ENCODE data around the gene MN1.

MN1 gene

DNA sequence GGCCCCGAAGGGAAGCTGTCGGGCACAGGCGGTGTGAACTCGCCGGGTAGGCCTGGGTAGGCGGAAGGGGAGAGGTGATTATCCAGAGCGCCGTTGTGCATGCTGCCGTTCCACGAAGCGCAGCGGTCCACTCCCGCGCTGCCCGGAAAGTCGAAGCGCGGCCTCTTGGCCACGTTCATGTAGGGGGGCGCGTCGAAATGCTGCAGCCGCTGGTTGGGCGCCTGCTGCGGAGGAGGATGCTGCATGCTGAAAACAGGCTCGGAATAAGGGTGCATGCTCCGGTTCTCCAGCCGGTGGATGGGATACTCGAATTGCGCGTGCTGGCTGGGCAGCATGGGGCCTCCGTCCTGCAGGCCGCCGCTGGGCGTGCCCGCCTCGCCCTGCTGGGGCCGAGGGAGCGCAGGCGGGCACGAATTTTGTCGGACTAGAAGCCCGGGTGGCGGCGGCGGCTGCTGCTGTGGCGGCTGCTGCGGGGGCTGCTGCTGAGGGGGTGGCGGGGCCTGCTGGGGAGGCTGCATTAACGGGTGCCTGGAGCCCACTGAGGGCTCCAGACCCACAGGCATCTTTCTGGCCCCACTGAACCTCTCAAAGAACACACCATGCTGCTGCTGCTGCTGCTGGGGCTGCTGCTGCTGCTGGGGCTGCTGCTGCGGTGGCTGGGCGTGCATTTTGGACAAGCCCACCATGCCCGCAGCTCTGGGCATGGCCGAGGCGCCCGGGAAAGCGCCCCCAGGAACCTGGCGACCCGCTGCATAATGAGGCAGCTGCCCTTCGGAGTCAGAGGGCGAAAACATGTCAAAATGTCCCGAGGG is 2.3 kb downstream of the MN1 start:
- DNase-seq, result no peak

DNA sequence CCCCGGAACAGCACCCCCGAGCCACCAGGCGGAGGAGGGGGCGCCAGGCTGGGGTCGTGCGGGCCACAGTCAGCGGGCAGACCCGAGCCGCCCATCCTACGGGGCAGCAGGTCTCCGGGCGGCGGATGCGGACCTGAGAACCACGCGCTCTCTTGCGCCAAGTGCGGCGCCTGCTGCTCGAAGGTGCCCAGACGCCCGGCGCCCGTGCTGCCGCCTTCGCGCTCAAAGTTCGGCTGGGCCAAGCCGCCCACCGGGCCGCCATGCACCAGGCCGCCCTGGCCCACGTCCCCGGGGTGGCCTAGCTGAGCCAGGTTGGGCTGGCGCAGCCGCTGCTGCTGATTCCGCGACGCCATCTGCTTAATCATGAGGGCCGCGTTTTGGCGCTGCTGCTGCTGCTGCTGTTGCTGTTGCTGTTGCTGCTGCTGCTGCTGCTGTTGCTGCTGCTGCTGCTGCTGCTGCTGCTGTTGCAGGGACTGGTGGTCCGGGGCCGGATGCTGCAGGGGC is 3.0 kb downstream of the MN1 start:
- no peak for DNase-seq

DNA sequence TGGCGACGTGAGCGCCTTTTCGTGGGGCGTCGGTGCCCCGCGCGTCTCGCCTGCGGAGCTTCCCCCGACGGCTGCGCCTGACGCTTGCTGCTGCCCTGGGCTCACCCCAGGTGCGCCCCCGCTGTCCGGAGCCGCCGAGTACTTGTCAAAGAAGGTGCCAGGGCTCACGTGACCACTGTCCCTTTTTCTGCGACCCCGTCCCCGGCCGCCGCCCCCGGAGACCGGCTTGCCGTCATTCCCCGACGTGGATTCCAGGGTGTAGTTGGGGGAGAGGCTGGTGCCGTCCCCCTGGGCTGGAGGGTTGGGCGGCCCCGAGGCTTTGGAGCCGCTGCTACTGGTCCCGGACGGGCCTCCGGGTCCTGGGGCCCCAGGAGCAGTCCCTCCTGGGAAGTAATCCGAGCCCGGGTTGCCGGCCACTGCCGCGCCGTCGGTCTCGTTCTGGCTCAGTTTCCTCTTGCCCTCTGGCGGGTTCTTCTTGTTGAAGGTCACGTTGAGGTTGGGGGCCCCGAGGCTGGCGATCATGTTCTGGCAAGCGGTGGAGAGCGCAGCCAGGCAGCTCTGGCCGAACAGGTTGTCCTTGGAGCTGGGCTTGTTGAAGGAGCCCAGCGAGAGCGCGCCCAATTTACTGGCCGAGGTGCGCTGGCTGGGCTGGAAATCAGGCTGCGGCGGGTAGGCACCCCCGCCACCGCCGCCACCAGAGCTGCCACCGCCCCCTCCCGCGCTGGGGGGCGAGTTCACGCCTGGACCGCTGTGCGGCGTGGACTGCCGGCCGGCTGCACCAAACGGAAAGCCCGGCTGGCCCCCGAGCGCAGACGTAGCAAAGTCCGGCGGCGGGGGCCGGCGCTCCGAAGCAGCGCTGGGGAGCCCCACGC is 3.8 kb downstream of the MN1 start:
- no peak for DNase-seq

DNA sequence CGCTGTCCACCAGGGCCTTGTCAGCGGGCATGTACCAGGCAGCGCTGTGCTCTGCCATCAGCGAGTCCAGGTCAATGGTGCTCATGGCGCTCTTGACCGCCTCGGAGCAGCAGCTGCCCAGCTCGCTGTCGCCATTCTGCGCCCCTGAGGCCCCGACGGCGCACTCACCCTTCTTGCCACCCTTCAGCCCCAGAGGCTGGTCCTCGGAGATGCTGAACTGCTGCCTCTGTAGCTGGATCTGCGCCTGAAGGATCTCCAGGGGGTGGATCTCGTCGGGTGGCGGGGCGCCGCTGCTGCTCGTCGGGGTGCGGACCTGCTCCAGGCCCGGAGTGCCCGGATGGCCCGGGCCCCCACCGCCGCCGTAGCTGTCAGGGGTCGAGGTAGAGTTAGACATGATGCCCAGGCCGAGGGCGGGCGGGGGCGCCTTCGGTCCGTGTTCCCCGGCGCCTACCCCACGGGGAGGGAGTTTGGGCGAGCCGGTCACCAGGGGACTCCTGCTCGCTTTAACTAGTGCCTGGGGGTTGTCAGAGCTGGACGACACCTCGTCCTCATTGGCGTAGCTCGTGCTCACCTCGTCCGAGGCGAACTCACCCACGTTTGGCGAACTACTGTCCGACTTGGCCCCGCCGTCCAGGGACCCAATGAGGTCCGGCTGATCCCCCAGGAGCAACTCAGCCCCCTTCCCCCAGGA is 4.6 kb downstream of the MN1 start:
- no peak for DNase-seq

DNA sequence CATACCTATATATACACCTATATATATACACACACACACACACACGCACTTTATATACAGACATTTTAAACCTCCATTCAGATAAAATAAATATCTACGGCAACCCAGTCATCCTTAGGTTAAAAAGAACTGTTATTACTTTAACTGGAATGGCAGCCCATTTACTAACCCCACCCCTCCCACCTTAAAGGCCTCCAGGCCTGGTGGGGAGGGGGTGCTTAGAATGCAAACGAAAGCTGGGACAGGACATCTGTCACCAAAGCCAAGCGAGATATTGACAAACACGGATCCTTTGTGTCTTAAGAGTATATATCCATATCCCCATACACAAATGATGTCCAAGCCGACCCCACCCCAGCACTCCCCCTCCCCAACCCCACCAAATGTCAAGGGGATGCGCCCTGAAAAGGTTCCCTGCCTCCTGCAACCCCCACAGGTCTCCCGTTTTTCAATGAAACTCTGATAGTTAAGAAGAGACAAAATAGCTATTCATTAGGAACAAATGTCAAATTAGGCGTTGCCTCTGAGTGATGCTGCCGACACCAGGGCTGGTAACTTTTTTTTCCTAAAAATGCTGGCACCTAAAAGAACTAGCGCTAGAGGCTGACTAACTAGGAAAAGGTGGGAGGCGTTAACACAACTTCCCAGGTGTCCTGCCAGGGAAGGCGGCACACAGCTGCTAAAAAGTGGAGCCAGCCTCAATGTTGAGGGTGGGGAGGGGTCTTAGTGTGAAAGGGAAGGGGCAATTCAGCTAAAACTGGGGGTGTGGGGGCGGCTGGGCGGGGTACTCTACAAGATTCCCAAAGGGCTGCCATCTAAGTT is 5.6 kb downstream of the MN1 start:
- no peak for DNase-seq

DNA sequence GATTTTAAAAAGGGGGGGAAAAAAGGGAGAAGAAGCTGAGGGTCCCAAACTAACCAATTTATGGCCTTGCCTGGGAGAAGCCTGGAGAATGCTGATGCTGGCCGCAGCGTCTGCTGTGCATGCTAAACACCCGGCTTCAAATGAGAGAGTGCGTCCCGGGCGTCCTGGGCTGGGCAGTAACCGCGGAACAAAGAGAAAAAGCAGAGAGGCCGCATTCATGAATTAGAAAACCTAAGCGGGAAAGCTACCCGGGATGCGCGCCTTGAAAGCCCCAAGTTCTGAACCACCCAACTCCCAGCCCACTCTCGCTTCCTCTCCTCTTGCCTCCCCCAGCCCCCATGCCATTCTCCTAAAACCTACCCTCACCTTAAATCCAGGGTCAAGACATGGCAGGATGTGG is 6.5 kb downstream of the MN1 start:
- no peak for DNase-seq

DNA sequence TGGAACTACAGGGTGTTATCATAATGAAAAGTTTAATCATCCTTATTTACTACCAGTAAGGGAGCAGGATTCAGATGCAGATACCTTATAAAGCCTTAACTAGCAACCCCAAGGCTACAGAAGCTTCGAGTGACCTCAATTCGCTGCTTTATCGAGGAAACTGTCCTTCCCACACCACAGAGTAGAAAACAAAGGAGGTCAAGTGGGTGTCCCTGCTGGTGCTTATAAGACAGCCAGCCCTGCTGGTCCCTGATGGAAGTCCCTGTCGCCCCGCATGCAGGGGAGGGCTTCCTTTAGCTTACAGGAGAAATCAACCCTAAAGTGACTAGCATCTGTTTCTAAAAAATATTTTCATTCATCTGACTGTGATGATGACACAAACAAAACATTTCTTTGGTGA is 7.3 kb downstream of the MN1 start:
- DNase-seq, result no peak

DNA sequence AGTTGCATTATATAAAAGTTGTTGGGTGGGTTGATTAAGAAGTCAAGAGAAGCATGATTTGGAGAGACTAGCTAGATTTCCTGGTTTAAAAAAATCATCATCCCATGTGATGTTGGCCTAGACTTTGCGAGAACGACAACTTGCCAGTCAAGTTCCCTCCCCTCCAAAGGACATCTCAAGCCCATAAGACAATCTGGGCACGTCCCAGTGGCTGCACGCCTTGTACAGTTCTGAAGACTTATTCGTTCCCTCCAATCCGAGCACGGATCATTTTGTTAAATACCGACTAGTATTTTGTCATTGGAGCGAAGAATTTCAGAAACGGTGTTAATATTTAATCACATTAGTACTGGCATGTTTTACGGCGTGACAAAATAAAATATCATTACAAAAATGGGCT is 8.0 kb downstream of the MN1 start:
- no peak for DNase-seq

DNA sequence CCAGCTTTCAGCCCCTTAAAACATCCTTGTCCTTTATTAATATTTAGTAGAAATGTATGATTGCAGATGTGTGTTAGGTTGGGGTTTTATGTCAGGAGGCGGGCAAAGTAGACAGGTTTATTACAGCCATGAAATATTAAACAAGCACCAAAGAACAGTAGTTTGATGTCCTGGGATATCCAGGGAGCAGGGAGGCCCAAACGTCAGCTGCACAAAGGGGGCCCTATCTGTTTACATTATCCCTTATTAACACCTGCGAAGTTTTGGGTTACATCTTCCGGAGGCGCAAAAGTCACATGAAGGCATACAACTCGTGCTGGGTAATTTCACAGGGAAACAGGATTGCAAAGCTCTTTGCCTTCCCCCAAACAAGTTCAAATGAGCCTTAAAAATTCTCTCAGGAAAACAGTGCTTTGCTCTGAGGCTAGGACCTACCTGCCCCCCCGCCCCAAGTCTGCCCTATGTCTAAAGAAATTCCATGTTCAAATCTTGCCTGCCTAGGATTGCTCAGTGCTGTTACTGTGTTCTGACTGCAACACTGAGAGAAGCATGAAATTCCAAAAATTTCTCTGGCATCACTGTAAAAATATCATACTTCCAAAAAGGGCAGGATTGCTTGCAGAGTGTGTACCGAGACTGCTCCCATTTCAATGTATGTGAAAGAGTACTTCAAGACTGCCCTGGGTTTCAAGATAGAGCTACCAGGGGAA is 8.9 kb downstream of the MN1 start:
- DNase-seq, result no peak

DNA sequence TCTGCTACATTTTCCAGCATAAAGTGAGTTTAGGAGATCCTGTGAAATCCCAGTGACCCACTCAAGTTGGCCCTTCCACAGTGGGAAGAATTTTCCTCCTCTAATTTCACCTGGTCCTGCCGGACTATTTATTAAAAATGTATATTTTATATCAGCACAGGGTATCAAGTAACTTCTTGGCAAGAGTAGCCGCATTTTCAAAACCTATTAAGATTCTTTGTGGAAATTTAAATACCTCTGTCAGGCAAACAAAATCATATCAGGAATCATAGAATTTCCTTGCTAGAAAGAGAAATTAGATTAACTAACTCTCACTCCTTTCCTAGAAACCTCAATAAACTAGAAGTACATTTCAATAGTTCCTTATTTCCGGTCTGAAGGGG is 9.7 kb downstream of the MN1 start:
- no peak for DNase-seq

DNA sequence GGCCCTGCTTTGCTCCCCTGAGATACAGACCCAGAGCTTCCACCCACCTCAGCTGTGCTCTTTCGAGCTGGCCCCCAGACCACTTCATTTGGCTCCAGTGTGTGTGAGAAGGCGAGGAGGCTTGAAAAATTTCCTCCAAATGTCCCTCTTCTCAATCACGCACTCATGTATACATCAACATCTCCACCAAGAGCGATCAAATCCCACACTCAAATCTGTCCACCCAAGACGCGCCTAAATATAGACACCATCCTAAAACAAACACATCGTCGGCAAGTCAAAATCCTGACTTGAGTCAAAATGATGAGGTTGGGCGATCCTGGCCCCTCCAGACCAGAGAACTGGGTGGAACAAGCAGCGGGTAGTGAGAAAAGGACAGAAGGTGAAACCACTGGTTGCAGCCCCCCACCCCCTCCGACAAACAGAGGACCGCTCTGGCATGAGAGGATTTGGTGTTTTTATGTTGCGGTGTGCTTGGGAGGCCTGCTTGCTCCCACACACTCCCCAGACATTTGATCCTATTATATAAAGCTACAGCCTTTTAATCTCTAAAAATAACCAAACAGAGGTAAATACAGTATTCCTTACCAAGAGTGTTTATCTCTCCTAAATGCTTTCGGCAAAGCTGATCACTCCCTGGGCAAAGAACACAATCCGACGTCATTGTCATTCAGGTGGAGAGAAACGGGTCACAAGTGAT is 10.2 kb downstream of the MN1 start:
- no peak for DNase-seq

DNA sequence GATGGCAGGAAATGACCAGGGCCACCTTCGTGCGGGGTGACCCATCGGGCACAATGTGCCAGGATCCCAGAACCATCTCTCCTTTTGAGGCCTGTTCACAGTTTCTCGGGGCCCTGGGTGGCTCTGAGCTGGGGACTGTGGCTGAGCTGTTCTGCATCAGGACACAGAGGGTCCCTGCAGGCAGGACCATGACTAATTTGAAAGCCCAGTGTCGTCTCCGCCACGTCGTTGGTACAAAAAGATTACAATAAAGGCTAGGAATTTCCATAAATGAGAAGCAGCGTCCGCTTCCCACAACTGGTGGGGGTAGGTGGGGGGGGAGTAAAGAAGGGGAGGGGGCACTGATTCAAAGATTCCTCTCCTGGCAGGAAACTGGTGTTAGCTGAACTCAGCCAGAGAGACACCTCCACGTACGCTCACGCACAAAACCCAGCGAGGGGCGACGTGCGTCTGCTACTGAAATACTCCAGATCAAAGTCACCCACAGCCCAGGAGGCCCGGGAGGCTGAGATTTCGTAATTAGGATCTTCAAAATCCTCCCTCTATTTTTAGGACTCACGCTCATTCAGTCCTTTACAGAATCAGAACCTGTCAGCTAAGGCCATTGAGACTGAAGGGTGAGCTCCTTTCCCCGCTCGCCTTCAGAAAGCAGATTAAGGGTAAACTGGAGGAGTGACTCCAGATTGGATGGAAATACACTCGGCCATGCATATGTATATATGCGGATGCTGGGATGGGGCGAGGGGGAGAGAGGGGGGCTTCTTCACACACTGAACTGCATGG is 11.0 kb downstream of the MN1 start:
- DNase-seq, result no peak

DNA sequence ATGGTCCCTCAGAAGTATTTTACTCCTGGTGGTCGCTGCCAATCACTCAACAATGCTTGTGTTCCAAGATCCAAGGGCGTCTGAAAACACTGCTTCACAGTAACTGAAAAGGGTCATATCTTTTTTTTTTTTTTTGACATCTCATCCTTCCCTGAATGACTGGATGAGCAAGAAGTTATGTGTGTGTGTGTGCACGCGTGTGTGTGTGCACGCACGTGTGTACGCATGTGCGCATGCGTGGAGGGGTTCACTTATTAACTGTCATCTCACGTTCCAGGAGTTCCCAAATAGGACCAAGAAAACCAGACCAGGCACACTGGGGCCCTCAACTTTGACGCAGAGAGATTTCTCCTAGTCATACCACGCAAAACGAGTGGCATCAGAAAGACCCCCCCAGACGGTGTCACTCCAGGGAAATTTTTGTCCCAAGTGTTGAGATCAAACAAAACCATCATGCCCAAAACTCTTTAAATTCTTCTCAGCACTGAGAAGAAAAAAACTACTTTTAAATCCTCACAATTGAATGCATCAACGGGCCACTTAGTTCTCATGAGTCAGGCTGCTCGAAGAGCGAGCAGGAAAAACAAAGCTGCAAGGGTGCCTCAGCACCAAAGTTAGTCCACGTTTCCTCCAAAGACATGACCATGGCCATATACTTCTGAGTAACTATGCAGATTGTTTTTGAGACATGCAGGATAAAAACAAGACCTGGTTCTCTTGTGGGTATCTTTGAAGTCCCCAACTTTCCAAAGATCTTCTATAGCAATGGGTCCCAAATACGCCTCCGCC is 12.9 kb downstream of the MN1 start:
- DNase-seq, result no peak

DNA sequence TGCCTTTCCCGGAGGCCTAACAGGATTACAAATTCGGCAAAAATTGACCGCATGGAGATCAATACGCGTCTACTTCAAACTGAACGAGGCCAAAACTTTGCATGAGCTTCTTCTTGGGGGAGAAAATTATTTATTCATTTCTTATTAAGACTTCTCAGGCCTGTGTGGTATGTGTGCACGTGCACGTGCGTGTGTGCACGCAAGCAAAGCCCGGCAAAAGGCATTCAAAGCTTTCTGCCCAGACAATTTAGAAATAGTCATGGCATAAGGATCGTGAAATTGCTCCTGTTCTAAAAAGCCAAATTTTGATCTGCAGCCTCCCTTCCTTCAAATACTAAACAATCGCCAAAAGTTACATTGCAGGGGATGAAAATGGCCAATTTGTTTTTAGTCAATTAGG is 14.6 kb downstream of the MN1 start:
- DNase-seq, result no peak

DNA sequence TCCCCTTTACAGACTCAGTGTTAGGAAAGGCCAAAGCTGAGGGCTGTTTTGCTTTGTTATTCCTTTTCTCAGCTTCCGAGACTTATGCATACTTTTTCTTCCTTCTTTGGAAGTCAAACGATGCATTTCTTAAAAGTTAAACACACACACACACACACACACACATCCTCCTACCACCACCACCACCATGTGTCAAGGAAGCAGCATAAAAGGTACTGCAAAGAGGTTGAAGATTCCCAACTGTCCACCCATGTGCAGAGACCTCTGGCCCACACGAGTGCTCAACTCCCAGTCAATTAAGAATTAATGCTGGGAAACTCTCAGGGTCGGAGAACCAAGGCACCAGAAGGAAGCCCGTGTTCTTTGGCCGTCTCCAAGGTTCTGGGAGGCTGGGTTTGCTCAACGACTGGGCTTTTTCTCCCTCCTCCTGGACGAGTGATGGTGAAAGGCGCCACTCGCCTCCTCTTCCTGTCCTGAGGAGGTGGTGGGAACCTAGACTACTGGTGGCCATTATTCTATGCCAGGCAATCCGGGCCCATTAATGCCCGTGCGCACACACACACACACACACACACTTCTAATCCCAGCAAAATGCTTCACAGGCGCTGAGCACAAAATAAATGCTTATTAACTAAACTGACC is 15.1 kb downstream of the MN1 start:
- no peak for DNase-seq

DNA sequence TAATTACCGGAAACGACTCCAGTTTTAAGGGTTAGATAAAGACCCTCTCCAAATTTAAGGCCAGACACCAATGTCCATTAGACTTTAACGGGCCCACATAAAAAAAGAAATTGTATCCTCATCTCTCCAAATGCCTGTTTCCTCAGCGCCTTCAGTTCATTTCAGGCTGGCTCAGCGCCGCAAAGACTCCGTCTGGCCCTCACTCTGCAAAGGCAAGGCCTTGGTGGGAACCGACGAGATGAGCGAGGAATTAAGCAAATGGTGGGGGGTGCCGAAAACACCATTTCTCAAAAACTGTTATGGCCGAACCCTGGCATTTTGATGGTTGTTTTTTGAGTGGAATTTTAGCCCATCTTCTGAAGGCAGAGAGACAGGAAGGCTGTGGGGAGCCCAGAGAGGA is 15.7 kb downstream of the MN1 start:
- no peak for DNase-seq

DNA sequence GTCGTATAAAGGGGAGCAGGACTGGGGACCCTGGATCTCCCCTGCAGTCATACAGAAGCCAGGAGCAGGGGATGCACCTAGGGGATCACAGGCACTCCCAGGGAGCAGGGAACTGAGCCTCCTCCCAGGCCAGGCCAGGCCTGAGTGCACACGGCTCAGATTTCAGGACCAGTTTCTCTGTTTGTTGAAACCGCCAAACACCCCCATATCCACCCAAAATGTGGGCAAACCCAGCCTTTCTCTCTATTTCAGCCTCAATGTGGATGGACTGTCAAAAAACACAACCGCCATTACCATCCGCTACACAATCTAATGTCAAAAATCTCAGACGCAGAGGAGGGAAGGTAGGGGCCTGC is 17.5 kb downstream of the MN1 start:
- DNase-seq, result no peak

DNA sequence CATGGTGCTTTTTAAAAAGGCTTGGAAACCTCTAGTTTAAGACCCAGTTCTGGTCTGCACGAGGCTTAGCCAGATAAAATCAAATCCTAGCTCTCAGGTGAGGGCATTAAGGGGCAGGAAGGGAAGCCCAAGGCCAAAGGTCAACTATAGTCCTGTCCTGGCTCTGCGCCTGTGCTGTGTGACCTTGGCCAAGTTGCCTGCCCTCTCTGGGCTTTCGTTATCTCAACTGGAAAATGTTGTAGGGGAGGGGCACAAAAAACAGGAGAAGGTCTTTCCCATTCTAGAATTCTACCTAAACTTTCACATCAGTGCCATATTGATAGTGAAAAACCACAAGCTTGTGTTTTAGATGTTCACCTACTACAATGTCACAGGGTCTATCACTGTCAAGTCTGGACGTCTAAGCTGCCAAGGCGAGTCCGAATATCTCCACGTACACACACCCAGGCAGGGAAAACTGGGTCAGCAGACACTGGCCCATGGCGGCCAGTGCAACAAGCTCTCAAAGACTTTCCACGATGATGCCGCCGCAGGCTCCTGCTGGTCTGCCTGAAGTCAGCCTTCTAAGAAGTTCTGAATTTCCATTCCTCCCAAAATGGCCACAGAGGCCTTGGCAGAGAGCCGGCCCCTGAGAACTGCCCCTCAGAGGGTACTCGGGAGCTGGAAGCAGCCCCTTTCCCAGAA is 18.0 kb downstream of the MN1 start:
- DNase-seq, result no peak

DNA sequence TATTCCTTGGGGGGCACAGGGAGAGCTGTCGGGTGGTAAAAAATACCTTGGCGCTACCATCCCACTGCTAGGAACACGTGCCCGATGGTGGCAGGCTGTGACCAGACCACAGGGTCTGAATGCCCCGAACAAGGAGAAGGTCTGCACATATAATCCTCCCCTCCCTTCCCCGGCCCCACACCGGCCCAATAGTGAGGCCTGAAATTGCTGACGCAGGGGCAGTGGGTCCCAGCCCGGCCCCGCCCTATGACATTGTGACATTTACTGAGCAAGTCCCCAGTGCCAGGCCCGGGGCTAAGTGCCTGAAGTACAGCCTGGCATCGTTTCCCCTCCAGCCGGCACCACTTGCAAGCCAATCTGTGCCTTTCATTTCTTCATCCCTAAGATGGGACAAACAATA is 19.5 kb downstream of the MN1 start:
- no peak for DNase-seq

Data from CD4-positive, alpha-beta T cell treated with Interferon alpha-2 for 1 hour (primary cell).